HEK293 (cell line): ENCODE data around the gene CDK5.

Experiments used
- ATF2 ChIP-seq: fragments of 450-650 bp; formaldehyde crosslinking; IDR thresholded peaks from 2 replicates; pipeline ENCODE4 v1.5.1; 2016; ENCODE audit warnings: missing biosample characterization, missing genetic modification characterization, low read depth
- BCL11B ChIP-seq: fragments of 450-650 bp; formaldehyde crosslinking; IDR thresholded peaks from 2 replicates; pipeline ENCODE4 v1.5.1; 2016; ENCODE audit warnings: low read depth, missing biosample characterization, missing genetic modification characterization
- ELK4 ChIP-seq: IDR thresholded peaks from 2 replicates; pipeline ENCODE4 v1.6.1; 2011; ENCODE audit warnings: mild to moderate bottlenecking, low read depth, low read length, borderline replicate concordance
- FEZF1 ChIP-seq: fragments of 450-650 bp; formaldehyde crosslinking; IDR thresholded peaks from 2 replicates; pipeline ENCODE4 v1.5.1; 2016; ENCODE audit warnings: missing biosample characterization, missing genetic modification characterization
- GLIS1 ChIP-seq: fragments of 450-650 bp; formaldehyde crosslinking; IDR thresholded peaks from 2 replicates; pipeline ENCODE4 v1.5.1; 2016; ENCODE audit warnings: missing biosample characterization, missing genetic modification characterization
- KLF10 ChIP-seq: fragments of 450-650 bp; IDR thresholded peaks from 2 replicates; pipeline ENCODE4 v1.5.1; 2018; ENCODE audit warnings: missing biosample characterization, mild to moderate bottlenecking, missing genetic modification characterization
- KLF9 ChIP-seq: fragments of 450-650 bp; formaldehyde crosslinking; IDR thresholded peaks from 2 replicates; pipeline ENCODE4 v1.5.1; 2016; ENCODE audit warnings: missing biosample characterization, missing genetic modification characterization, low read depth
- PATZ1 ChIP-seq: fragments of 450-650 bp; formaldehyde crosslinking; IDR thresholded peaks from 2 replicates; pipeline ENCODE4 v1.5.1; 2016; ENCODE audit warnings: missing biosample characterization, missing genetic modification characterization
- REST ChIP-seq: fragments of 450-650 bp; formaldehyde crosslinking; IDR thresholded peaks from 2 replicates; pipeline ENCODE4 v1.5.1; 2016; ENCODE audit warnings: missing biosample characterization, missing genetic modification characterization
- TCF7L2 ChIP-seq: IDR thresholded peaks from 2 replicates; pipeline ENCODE4 v1.6.1; 2011; ENCODE audit warnings: low read depth, mild to moderate bottlenecking, inconsistent platforms, low read length, moderate library complexity, borderline replicate concordance
- YY2 ChIP-seq: fragments of 450-650 bp; formaldehyde crosslinking; IDR thresholded peaks from 2 replicates; pipeline ENCODE4 v1.5.1; 2016; ENCODE audit warnings: missing biosample characterization, missing genetic modification characterization
- ZBTB8A ChIP-seq: fragments of 450-650 bp; formaldehyde crosslinking; IDR thresholded peaks from 2 replicates; pipeline ENCODE4 v1.5.1; 2016; ENCODE audit warnings: missing biosample characterization, missing genetic modification characterization
- ZFP3 ChIP-seq: fragments of 450-650 bp; formaldehyde crosslinking; IDR thresholded peaks from 2 replicates; pipeline ENCODE4 v1.5.1; 2016; ENCODE audit warnings: low read depth, missing biosample characterization, missing genetic modification characterization
- ZFP41 ChIP-seq: fragments of 450-650 bp; formaldehyde crosslinking; IDR thresholded peaks from 2 replicates; pipeline ENCODE4 v1.5.1; 2016; ENCODE audit warnings: missing biosample characterization, missing genetic modification characterization, borderline replicate concordance
- ZNF140 ChIP-seq: fragments of 450-650 bp; formaldehyde crosslinking; IDR thresholded peaks from 2 replicates; pipeline ENCODE4 v1.5.1; 2016; ENCODE audit warnings: missing biosample characterization, missing genetic modification characterization
- ZNF174 ChIP-seq: fragments of 450-650 bp; formaldehyde crosslinking; IDR thresholded peaks from 2 replicates; pipeline ENCODE4 v1.5.0; 2017; ENCODE audit warnings: missing biosample characterization, mild to moderate bottlenecking, missing genetic modification characterization
- ZNF18 ChIP-seq: fragments of 450-650 bp; formaldehyde crosslinking; IDR thresholded peaks from 2 replicates; pipeline ENCODE4 v1.5.1; 2016; ENCODE audit warnings: missing biosample characterization, missing genetic modification characterization
- ZNF248 ChIP-seq: fragments of 450-650 bp; formaldehyde crosslinking; IDR thresholded peaks from 2 replicates; pipeline ENCODE4 v1.5.1; 2017; ENCODE audit warnings: missing biosample characterization, missing genetic modification characterization
- ZNF280C ChIP-seq: fragments of 450-650 bp; formaldehyde crosslinking; IDR thresholded peaks from 2 replicates; pipeline ENCODE4 v1.5.1; 2016; ENCODE audit warnings: missing biosample characterization, missing genetic modification characterization
- ZNF335 ChIP-seq: fragments of 450-650 bp; formaldehyde crosslinking; conservative IDR thresholded peaks from 2 replicates; pipeline ENCODE4 v1.5.1; 2016; ENCODE audit warnings: missing biosample characterization, missing genetic modification characterization
- ZNF341 ChIP-seq: fragments of 450-650 bp; formaldehyde crosslinking; IDR thresholded peaks from 2 replicates; pipeline ENCODE4; 2016; ENCODE audit warnings: low read depth, missing biosample characterization, missing genetic modification characterization
- ZNF350 ChIP-seq: fragments of 450-650 bp; formaldehyde crosslinking; IDR thresholded peaks from 2 replicates; pipeline ENCODE4 v1.5.0; 2017; ENCODE audit warnings: missing biosample characterization, mild to moderate bottlenecking, missing genetic modification characterization
- ZNF610 ChIP-seq: fragments of 450-650 bp; formaldehyde crosslinking; IDR thresholded peaks from 2 replicates; pipeline ENCODE4 v1.5.1; 2016; ENCODE audit warnings: missing biosample characterization, missing genetic modification characterization, borderline replicate concordance
- ZNF76 ChIP-seq: fragments of 450-650 bp; formaldehyde crosslinking; IDR thresholded peaks from 2 replicates; pipeline ENCODE4; 2016; ENCODE audit warnings: low read depth, missing biosample characterization, missing genetic modification characterization, borderline replicate concordance
- ZSCAN30 ChIP-seq: fragments of 450-650 bp; IDR thresholded peaks from 2 replicates; pipeline ENCODE4 v1.5.1; 2018; ENCODE audit warnings: missing biosample characterization, mild to moderate bottlenecking, missing genetic modification characterization, moderate library complexity
- ZXDB ChIP-seq: fragments of 450-650 bp; formaldehyde crosslinking; IDR thresholded peaks from 2 replicates; pipeline ENCODE4 v1.5.1; 2016; ENCODE audit warnings: missing biosample characterization, missing genetic modification characterization

CDK5 gene

GRCh38 chr7:151057989-151058780 is 488 bp upstream of the CDK5 start (continued):
- no peak for TF ChIP-seq ZSCAN30 (tag by site-specific recombination)
- peak; percentile 87 for TF ChIP-seq ZNF335 (tag by site-specific recombination)
- TF ChIP-seq ZFP3 (tag by site-specific recombination), result no peak
- no peak for TF ChIP-seq ZNF174 (tag by site-specific recombination)
- peak; percentile 73 for TF ChIP-seq ZBTB8A (tag by site-specific recombination)
- TF ChIP-seq ZXDB, result peak; percentile 94
- TF ChIP-seq KLF9 (tag by site-specific recombination), result peak; percentile 68
- TF ChIP-seq ZNF76 (tag by site-specific recombination), result peak; percentile 99
- TF ChIP-seq FEZF1 (tag by site-specific recombination), result peak; percentile 61
- TF ChIP-seq ZNF610 (tag by site-specific recombination), result 0 out of 2 replicates have a peak, but pooled peaks have one; percentile 19
- no peak for TF ChIP-seq ZNF18 (tag by site-specific recombination)
- TF ChIP-seq KLF10 (tag by site-specific recombination), result no peak; the same call in 1 of the 2 replicates
- TF ChIP-seq BCL11B (tag by site-specific recombination), result peak; percentile 66; the same call in 1 of the 2 replicates
- TF ChIP-seq TCF7L2, result peak; percentile 100
- no peak for TF ChIP-seq ZNF248 (tag by site-specific recombination)
- TF ChIP-seq PATZ1 (tag by site-specific recombination), result peak; percentile 82
- peak; percentile 99 for TF ChIP-seq ZNF341 (tag by site-specific recombination)
- peak; percentile 84; the same call in 1 of the 2 replicates for TF ChIP-seq ELK4
- TF ChIP-seq ATF2 (tag by site-specific recombination), result peak; percentile 80
- 0 out of 2 replicates have a peak, but pooled peaks have one; percentile 28 for TF ChIP-seq YY2 (tag by site-specific recombination)
- TF ChIP-seq GLIS1 (tag by site-specific recombination), result peak; percentile 43
- TF ChIP-seq ZNF350 (tag by site-specific recombination), result no peak
- no peak for TF ChIP-seq ZNF280C (tag by site-specific recombination)
- no peak for TF ChIP-seq REST (tag by site-specific recombination)
- no peak for TF ChIP-seq ZFP41 (tag by site-specific recombination)
- no peak for TF ChIP-seq ZNF140 (tag by site-specific recombination)
